HuH-7 (cell line): ENCODE results near the gene MACF1.

Experiments used
- DNase-seq: peaks from one replicate; pipeline ENCODE4 v3.0.0; 2011; ENCODE audit warnings: low spot score

The MACF1 gene

GRCh38 chr1:39394059-39394458 is 189.6 kb downstream of the MACF1 start:
- no peak for DNase-seq

GRCh38 chr1:39394598-39394997 is 190.1 kb downstream of the MACF1 start:
- no peak for DNase-seq

DNA sequence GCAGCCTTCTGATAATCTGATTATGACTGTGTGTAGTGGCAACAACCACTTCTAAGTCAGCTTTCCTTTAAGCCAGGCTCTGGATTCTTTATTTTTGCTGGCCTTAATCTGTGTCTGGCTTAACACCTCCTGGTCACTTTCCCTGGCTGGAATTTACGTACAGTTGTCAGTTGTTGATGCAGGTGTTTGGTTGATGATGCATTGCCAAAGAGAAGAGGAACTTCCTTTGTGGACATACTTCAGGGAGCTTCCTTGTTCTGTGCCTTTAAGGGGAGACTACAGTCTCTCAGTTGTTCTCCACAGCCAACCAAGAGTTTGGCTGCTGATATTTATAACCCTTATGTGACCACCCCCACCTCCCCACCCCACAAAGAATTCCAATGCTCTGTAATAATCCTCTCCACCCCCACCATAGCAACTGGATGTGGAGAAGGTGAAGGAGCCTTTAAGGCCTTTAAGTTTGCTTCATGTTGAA is 190.9 kb downstream of the MACF1 start:
- no peak for DNase-seq

DNA sequence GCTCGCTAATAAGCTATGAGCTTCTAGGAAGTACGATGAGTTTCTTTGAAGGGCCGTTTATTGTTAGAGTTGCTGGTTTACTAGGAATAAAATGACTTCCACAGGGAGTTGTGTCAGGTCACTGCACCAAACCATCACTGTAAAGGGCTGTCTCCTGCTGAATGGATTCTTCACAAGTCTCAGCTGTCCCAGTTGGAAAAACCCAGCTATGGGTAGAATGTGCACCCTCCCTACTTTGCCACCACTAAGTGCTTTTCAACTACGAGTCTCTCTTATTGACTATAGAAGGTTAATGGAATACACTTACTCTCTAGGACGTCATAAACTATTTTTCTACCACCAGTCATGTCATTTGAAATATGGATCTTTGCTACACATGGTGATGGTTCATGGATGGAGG is 192.2 kb downstream of the MACF1 start:
- no peak for DNase-seq

GRCh38 chr1:39397487-39397886 is 193.0 kb downstream of the MACF1 start:
- no peak for DNase-seq

- DNase-seq = peak; percentile 42
Observed at GRCh38 chr1:39398278-39399021, 194.0 kb downstream of the MACF1 start.

- DNase-seq = no peak
Observed at GRCh38 chr1:39401106-39401505, 196.6 kb downstream of the MACF1 start.

DNA sequence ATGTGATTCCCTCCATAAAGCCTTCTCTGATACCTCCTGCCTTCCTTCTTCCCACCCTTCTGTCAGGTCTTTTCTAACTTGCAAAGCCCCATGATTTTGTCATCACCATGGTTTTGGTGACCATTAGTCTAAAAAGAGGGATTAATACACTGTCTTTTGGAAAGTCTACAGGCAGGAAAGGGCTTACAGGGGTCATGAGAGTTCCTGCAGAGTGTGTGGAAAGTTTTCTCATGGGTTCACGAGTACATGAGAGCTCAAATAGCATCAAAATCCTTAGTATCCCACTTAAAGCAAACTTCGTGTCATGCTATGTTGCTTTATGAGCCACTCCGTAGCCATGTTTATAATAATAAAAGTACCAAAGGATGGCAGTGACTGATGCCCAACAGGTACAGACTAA is 200.4 kb downstream of the MACF1 start:
- no peak for DNase-seq

- DNase-seq = no peak
Observed at GRCh38 chr1:39405358-39405757, 200.9 kb downstream of the MACF1 start.

DNA sequence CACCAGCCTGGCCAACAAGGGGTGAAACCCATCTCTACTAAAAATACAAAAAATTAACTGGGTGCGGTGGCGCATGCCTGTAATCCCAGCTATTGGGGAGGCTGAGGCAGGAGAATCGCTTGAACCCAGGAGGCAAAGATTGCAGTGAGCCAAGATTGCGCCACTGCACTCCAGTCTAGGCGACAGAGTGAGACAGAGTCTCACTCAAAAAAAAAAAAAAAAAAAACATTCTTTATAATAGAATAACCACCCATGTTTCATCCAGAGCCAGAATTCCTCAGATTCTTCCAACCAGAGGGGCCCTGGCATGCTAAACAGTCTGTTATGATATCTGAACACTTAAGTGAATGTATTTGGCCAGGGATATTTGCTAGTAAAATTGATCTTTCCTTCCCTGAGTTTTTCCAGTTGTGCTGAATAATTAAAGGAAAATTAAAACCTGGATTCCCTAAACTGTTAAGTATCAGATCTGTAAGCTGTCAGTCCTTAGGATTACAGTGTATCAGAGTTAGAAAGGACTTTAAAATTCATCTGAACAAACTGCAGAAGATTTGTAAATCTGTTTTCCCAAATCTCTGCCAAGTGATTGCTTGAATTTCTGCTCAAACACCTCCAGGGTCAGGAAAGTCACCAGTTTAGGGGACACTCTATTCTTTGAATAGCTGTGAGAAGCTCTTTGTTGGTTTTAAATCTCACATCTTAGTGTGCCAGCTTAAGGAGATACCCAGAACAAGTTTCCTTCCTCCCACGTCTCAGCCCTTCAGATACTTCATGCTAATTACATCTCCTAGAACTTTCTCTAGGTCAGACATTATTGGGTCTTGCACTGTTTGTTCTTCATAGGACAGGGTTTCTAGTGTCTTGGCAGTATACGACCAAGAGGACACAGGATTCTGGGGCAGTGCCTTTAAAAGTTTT is 202.3 kb downstream of the MACF1 start:
- no peak for DNase-seq

- DNase-seq = no peak
Observed at GRCh38 chr1:39407510-39407895, 203.0 kb downstream of the MACF1 start.

GRCh38 chr1:39407896-39408640 is 203.6 kb downstream of the MACF1 start:
- peak; percentile 45 for DNase-seq

DNA sequence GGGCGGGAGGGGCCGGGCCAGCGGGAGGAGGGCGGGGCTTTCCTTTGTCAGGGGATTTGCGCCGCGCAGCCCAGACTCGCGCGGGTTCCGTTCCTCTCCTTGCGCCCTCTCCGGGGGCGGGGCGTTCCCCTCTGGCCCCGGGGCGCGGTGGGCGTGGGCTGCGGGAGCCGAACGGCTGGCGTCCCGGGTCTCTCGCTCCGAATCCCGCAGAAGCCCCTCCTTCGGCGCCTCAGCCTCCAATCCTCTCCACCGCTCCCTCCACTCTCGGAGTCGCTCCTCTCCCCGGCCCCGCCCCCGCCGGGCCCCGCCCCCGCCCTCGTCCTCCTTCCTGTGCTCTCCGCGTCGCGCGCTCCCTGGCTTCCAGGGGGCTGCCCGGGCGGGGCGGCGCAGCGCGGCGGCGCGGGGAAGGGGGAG is 204.2 kb downstream of the MACF1 start:
- DNase-seq = peak; percentile 98

- peak; percentile 64 for DNase-seq
Observed at GRCh38 chr1:39409055-39409816, 204.7 kb downstream of the MACF1 start.

DNA sequence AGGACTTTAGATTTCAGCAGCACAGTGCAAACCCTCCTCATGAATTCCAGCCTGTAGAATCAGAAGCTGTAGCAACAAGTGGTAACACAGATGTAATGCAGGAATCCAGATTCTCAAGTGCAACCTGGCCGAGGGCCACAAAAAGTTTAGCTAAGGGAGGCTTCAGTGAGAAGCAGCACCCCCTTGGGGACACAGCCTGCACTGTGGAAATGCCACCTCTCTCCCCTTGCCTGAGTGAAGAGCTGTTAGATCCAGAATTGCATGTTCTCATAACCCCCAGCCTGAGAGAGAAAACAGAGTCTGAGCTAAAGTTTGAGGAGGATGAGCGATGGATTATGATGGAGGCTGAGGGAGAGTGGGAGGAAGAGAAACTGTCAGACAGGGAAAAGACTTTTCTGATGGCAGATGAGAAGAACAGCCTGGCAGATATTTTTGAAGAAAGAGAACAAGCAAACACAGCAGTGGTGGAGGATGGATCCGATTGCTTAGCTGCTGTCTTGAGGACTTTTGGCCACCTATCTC is 206.5 kb downstream of the MACF1 start:
- DNase-seq = peak; percentile 83

GRCh38 chr1:39411526-39412478 is 207.3 kb downstream of the MACF1 start:
- DNase-seq = no peak

DNA sequence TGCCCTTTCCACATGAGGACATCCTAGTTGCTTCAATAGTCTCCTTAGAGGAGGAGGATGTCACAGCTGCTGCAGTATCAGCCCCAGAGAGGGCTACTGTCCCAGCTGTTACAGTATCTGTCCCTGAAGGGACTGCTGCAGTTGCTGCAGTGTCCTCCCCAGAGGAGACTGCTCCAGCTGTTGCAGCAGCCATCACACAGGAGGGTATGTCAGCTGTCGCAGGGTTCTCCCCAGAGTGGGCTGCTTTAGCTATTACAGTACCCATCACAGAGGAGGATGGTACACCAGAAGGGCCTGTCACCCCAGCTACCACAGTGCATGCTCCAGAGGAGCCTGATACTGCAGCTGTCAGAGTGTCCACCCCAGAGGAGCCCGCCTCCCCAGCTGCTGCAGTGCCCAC is 208.4 kb downstream of the MACF1 start:
- no peak for DNase-seq

DNA sequence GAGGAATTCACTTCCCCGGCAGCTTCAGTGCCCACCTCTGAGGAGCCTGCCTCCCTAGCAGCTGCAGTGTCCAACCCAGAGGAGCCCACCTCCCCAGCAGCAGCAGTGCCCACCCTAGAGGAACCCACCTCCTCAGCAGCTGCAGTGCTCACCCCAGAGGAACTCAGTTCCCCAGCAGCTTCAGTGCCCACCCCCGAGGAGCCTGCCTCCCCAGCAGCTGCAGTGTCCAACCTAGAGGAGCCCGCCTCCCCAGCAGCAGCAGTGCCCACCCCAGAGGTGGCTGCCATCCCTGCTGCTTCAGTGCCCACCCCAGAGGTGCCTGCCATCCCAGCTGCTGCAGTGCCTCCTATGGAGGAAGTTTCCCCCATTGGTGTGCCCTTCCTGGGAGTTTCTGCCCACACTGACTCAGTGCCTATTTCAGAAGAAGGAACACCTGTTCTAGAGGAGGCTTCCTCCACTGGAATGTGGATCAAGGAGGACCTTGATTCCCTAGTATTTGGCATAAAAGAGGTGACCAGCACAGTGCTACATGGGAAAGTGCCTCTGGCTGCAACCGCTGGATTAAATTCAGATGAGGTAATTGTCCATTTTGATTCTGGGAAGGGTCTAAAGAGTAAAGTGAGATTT is 209.5 kb downstream of the MACF1 start:
- DNase-seq = no peak

DNA sequence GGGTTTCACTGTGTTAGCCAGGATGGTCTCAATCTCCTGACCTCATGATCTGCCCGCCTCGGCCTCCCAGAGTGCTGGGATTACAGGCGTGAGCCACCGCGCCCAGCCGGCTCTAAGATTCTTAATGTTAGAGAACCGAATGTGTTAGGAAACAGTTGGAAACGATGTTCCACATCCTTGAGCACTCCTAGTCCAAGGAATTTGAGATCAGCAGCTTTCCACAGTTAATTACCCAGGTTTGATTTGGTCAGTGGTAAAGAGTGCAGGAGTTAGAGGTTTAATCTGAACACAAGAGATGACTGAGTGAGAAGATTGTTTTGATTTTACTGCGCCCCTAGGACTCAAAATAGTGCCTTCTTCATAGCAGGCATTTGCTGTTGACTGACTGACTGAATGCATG is 211.1 kb downstream of the MACF1 start:
- no peak for DNase-seq

GRCh38 chr1:39416609-39417008 is 212.1 kb downstream of the MACF1 start:
- DNase-seq = no peak
